ENCODE data around the gene MRI1.

- no peak for TF ChIP-seq EZH2phosphoT487 (IDR thresholded peaks at IDR 0.05; ENCODE audit: low read depth)
- no peak for TF ChIP-seq CTCF (IDR thresholded peaks at IDR 0.05; ENCODE audit: low read depth, low read length)
Observed at GRCh38 chr19:13781547-13781946, 17.2 kb downstream of the MRI1 start.
